GM19468 (cell line): Measurements from ENCODE around the gene RIPK3.
A peak's percentile ranks its signal among the peaks of the same experiment; 100 is the strongest.

Experiments
- ATAC-seq: cut with Tn5 transposase; IDR thresholded peaks from one replicate; pipeline ENCODE4 v1.9.1; 2021; ENCODE audit warnings: mild to moderate bottlenecking, moderate library complexity, moderate number of reproducible peaks; ENCODE audit not compliant: unreplicated experiment; ENCODE audit errors: extremely low read depth

RIPK3 gene

GRCh38 chr14:24325963-24326362 lies 13.8 kb downstream of the RIPK3 start:
- no peak for ATAC-seq

- no peak for ATAC-seq
Observed at GRCh38 chr14:24325041-24325530, 14.7 kb downstream of the RIPK3 start.

GRCh38 chr14:24324024-24324423 lies 15.8 kb downstream of the RIPK3 start:
- no peak for ATAC-seq

- no peak for ATAC-seq
Observed at GRCh38 chr14:24323341-24323740, 16.4 kb downstream of the RIPK3 start.

GRCh38 chr14:24322672-24323071 lies 17.1 kb downstream of the RIPK3 start:
- ATAC-seq, result no peak

- no peak for ATAC-seq
Observed at GRCh38 chr14:24321212-24321975, 18.4 kb downstream of the RIPK3 start.

- no peak for ATAC-seq
Observed at GRCh38 chr14:24317141-24317928, 22.5 kb downstream of the RIPK3 start.

GRCh38 chr14:24316597-24316950 lies 23.2 kb downstream of the RIPK3 start:
- no peak for ATAC-seq

GRCh38 chr14:24315807-24316596 lies 23.8 kb downstream of the RIPK3 start:
- ATAC-seq, result no peak

GRCh38 chr14:24315243-24315806 lies 24.5 kb downstream of the RIPK3 start:
- no peak for ATAC-seq

GRCh38 chr14:24314377-24315193 lies 25.2 kb downstream of the RIPK3 start:
- no peak for ATAC-seq

GRCh38 chr14:24313913-24314312 lies 25.9 kb downstream of the RIPK3 start:
- ATAC-seq, result no peak

- ATAC-seq, result no peak
Observed at GRCh38 chr14:24312736-24313507, 26.9 kb downstream of the RIPK3 start.

- no peak for ATAC-seq
Observed at GRCh38 chr14:24311837-24312615, 27.8 kb downstream of the RIPK3 start.

GRCh38 chr14:24310646-24311604 lies 28.9 kb downstream of the RIPK3 start, which contains the start of gene LTB4R:
Gene LTB4R, plus strand, starts transcription at chr14:24311502. Its CDS starts 4,150 bp downstream, at chr14:24315652.
- peak; percentile 44 for ATAC-seq

- ATAC-seq, result no peak
Observed at GRCh38 chr14:24310265-24310645, 29.5 kb downstream of the RIPK3 start.
